Effector memory CD4-positive, alpha-beta T cell (primary cell): ENCODE results near the gene RPL36.
"Not testable (repeated sequence)": the region's sequence is repeated elsewhere in the genome, so short reads cannot be mapped to it uniquely, and the experiment has no call there.

Source experiments
- DNase-seq, 3 donors: peaks; one replicate each; pipeline ENCODE4 v3.0.0-alpha.2; 2020
- H3K27ac ChIP-seq: 2 replicates; pipeline ENCODE4 v1.7.0; 2013; ENCODE audit warnings: mild to moderate bottlenecking, low read length, moderate library complexity; ENCODE audit not compliant: insufficient read depth, poor library complexity, severe bottlenecking
- H3K27me3 ChIP-seq: replicated peaks from 2 replicates; pipeline ENCODE4 v1.7.0; 2013; ENCODE audit warnings: mild to moderate bottlenecking, low read length; ENCODE audit not compliant: insufficient read depth, control insufficient read depth, poor library complexity, severe bottlenecking
- H3K36me3 ChIP-seq: 2 replicates; pipeline ENCODE4 v1.7.0; 2013; ENCODE audit warnings: mild to moderate bottlenecking, low read length, moderate library complexity; ENCODE audit not compliant: control insufficient read depth, insufficient read depth
- H3K4me1 ChIP-seq: 2 replicates; pipeline ENCODE4 v1.7.0; 2013; ENCODE audit warnings: low read length, mild to moderate bottlenecking; ENCODE audit not compliant: control insufficient read depth, insufficient read depth, poor library complexity, severe bottlenecking
- H3K4me3 ChIP-seq: 2 replicates; pipeline ENCODE4 v1.7.0; 2013; ENCODE audit warnings: low read length, low read depth, mild to moderate bottlenecking; ENCODE audit not compliant: insufficient read depth, poor library complexity, severe bottlenecking
- H3K9me3 ChIP-seq: 2 replicates; pipeline ENCODE4 v1.7.0; 2013; ENCODE audit warnings: mild to moderate bottlenecking, low read length, moderate library complexity; ENCODE audit not compliant: control insufficient read depth

Gene RPL36

DNA sequence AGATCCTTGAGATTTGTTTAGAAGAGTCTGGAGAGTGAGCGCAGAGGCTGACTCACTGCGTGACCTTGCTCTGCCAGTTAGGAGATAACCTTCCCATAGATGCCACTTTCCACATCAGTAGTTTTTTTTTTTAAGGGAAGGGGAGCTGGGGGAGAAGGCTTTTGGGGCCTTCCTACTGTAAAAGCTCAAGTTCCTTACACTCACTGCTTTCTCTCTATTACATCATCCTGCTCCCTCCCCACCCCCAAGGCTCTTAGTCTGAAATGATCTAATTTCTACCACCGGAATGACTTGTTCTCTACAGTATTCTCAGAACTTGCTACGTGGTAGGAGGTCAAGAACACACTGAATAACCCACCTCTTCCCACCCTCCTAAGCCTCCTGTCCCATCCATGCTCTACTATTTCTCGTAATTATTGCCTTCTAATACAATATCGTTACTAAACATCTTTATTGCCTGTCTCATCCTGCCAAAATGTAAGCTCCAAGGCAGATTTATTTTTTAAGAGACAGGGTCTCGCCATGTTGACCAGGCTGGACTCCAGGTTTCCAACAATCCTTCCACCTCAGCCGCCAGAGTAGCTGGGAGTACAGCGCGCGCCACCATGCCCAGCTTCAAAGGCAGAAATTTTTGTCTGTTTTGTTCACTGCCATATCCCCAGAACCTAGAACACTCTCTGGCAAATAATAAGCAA, 28.6 kb downstream of the RPL36 start:
- no peaks in the 10 kb centered on the region for H3K27me3 ChIP-seq
- H3K4me3 ChIP-seq: peak overlapping the region; percentile 84
- DNase-seq: no peak
- peak overlapping the region; percentile 84 for H3K27ac ChIP-seq
- peaks cover 11% of the 10 kb centered on the region for H3K4me1 ChIP-seq
- H3K9me3 ChIP-seq: no peaks in the 10 kb centered on the region
- peaks cover 5% of the 10 kb centered on the region for H3K36me3 ChIP-seq

DNA sequence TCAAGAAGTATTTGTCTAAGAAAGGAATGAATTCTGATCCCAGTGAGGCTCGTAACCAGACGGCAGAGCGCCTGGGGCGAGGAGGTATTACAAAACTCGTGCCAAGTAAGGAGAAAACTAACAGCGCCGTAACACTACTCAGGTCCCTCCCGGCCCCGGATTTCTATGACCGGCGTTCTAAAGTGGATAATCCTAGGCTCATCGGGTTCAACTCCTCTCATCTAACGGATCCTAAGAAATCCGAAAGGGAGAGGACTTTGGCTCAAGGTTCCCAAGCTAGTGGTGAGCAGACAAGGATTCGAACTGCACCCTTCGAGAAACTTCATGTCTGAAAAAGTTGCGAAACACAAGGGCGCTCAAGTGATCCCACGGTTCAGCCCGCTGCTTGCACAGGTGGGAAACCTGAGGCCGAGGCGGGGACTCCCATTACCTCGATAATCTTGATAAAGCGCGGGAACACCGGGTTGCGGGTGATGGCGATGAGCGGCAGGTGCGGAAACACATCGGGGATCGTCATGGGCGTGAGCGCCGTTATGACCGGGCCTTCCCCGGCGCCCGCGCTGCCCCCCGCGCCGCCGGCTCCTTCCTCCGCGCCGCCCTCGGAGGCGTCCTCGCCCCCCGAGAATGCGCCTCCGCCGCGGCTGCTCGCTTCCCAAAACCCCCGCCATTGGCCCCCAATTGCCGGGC, 29.3 kb downstream of the RPL36 start:
- H3K9me3 ChIP-seq: no peaks in the 10 kb centered on the region
- H3K4me1 ChIP-seq: peaks cover 11% of the 10 kb centered on the region
- no peaks in the 10 kb centered on the region for H3K36me3 ChIP-seq
- H3K4me3 ChIP-seq: peak overlapping the region; percentile 84
- H3K27ac ChIP-seq: peak overlapping the region; percentile 84
- peak; percentile 18 to 39 (median 35) for DNase-seq
- no peaks in the 10 kb centered on the region for H3K27me3 ChIP-seq

DNA sequence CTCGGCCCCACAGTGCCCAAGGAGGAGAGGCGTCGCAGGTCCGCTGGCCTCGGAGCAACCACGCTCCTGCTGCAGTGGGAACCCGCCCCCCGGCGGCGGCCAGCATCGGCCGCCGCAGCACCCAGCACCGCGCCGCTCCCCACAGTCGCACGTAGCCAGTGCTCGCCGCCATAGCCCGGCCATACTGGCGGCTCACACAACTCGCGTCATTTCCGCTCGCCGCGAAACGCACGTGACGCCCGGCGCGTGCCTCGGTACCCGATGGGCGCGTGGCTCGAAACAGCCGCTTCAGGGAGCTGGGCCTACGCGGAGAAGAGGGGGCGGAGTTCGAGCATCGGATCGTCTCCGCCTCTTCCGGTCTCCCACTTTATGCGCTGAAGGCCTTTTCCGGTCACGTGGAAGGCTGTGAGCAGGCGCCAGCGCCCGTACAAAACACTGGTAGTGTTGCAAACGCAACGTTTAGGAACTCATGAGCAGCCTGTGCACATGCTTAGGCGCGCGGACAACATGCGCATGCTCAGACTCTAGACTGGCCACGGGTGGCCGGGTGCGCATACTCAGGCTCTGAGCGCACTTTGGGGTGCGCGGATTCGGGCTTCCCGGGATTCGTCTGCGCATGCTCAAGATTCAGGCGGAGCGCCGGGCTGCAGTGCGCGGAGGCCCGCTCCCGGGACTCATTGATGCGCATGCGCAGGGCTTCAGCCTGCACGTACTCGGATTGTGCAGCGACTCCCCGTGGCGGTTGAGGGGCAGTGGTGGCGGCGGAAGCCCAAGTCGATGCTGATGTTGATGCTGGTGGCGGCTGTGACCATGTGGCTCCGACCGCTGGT, 30.1 kb downstream of the RPL36 start, which contains the start of the genes CATSPERD and LONP1:
TSS of gene CATSPERD (plus strand) at position 677 of the 830 bp plus-strand sequence. CDS start at position 778, 101 bp downstream.
TSS of gene LONP1 (minus strand) at position 186 of the 830 bp plus-strand sequence. CDS start at position 172, 14 bp downstream.
- Histone ChIP-seq H3K27me3 (no peaks in the 10 kb centered on the region), H3K36me3 (no peaks in the 10 kb centered on the region), H3K4me1 (peaks cover 11% of the 10 kb centered on the region), H3K27ac (peak within 1 kb of the TSS; percentile 84), H3K9me3 (no peaks in the 10 kb centered on the region), H3K4me3 (peak within 1 kb of the TSS; percentile 84)
- DNase-seq: peak; percentile 95 to 98 (median 97)

DNA sequence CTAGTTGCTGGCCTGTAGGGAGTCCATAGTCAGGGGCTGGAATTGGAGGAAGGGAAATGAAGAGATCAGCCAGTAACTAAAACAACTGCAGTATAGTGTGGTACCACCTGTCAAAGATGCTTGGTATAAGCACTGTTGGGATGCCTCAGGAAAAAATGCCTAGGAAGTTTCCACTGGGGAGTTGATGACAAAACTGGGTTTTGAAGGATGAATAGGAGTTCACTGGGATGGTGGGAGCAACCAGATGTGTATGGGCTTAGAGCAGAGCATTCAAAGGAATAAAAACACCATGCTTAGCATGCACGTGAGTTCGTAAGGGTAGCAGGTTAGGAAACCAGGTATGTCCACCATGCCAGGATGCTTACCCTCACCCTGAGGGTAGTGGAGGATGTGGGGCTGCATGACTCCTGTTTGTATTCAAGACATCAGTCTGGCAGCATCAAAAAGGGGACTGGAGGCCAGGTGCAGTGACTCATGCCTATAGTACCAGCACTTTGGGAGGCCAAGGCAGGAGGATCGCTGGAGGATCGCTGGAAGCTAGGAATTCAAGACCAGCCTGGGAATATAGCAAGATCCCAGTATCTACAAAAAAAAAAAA, 37.5 kb downstream of the RPL36 start:
- no peaks in the 10 kb centered on the region for H3K27me3 ChIP-seq
- no peak overlapping the region for H3K27ac ChIP-seq
- DNase-seq: no peak
- no peaks in the 10 kb centered on the region for H3K9me3 ChIP-seq
- H3K4me1 ChIP-seq: no peaks in the 10 kb centered on the region
- H3K4me3 ChIP-seq: no peak overlapping the region
- H3K36me3 ChIP-seq: no peaks in the 10 kb centered on the region

DNA sequence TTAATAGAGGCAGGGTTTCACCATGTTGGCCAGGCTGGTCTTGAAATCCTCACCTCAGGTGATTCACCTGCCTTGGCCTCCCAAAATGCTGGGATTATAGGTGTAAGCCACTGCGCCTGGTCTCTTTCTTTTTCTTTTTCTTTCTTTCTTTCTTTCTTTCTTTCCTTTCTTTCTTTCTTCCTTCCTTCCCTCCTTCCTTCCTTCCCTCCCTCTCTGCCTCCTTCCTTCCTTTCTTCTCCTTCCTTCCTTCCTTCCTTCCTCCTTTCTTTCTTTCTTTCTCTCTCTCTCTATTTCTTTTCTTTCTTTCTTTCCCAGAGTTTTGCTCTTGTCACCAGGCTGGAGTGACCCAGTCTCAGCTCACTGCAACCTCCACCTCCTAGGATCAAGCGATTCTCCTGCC, 43.1 kb downstream of the RPL36 start:
- H3K36me3 ChIP-seq, H3K27me3 ChIP-seq, H3K4me3 ChIP-seq, H3K4me1 ChIP-seq, H3K27ac ChIP-seq, H3K9me3 ChIP-seq, DNase-seq: not testable (repeated sequence)

DNA sequence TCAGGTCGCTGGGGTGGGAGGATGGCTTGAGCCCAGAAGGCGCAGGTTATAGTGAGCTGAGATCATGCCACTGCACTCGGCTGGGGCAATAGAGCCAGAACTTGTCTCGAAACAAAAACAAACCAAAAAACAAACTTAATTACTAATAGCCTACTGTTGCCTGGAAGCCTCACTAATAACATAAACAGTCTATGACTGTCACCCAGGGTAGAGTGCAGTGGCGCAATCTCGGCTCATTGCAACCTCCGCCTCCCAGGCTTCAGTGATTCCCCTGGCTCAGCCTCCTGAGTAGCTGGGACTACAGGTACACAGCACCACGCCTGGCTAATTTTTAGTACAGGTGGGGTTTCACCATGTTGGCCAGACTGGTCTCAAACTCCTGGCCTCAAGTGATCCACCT, 48.3 kb downstream of the RPL36 start:
- H3K9me3 ChIP-seq: no peaks in the 10 kb centered on the region
- H3K4me3 ChIP-seq: no peak overlapping the region
- no peaks in the 10 kb centered on the region for H3K4me1 ChIP-seq
- H3K36me3 ChIP-seq: no peaks in the 10 kb centered on the region
- DNase-seq: no peak
- H3K27ac ChIP-seq: no peak overlapping the region
- H3K27me3 ChIP-seq: no peaks in the 10 kb centered on the region
